Stimulated activated CD4-positive, alpha-beta T cell treated with anti-CD3 and anti-CD28 coated beads, Interleukin-4, amount 100 ng/mL, for 24 hours (primary cell): ENCODE data around the gene BTN3A1.
"Not testable (repeated sequence)": the region's sequence is repeated elsewhere in the genome, so short reads cannot be mapped to it uniquely, and the experiment has no call there.

Source experiments
- DNase-seq: peaks from one replicate; pipeline ENCODE4 v3.0.0-alpha.2; 2020

Gene BTN3A1

DNA sequence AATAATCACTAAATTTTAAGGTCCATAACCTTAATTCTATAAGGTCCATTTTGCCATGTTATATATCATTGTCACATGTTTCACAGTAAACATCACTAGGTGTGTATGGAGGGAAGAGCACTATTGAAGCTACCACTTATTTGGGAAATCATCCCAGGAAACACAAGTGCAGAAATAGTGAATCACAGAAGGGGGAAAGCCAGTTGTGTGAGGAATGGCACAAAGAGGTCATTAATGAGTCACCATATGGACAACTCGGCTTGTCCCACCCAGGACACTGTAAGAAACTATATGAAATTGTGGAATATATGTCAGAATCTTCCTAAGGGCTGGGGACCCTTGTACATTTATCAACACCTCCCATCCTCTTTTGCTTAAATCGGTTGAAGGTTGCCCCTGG lies 13.7 kb downstream of the BTN3A1 start:
- no peak for DNase-seq

DNA sequence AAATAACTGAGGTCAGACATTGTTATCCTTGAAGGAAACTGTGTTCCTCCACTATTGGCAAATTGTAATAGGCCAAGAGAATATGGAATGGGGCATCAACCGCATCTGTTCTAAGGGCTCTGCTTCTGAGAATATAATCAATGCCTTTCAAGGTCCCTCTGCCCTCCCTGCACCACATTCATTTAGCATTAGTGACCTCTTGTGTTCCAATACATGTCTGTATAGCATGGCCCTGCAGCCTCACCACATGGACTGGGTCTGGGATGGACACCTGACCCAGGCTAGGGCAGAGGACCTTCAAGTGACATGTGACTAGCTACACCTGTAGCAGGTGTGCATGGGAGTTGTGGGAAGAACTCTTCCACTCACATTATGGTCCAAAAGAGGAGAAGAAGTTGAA lies 14.2 kb downstream of the BTN3A1 start:
- DNase-seq = no peak

- not testable (repeated sequence) for DNase-seq
Observed at GRCh38 chr6:26418077-26418476, 16.0 kb downstream of the BTN3A1 start.

- DNase-seq = not testable (repeated sequence)
Observed at GRCh38 chr6:26418795-26419194, 16.7 kb downstream of the BTN3A1 start.

DNA sequence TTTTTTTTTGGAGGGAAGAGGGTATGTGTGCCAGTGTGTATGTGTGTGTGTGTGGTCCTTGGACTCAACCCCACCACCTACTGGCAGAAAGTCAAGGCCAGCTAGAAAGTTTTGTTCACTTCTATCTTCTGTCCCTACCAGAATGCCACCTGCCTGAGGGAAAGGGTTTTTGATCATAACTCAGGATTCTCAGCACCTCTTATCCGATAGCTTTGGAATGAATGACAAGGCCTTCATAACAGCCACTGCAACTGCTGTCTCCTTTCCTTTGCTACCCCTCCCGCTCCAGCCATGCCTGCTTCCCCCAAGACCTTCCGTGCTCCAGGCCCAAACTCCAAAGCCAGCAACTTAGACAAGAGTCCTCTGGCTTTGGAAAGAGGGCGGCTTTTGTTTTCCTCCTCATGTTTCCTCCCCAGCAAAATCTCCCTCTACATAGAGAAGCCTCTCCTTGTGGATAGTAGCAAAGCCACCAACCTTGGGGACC lies 18.7 kb downstream of the BTN3A1 start:
- DNase-seq = peak; percentile 23

GRCh38 chr6:26421259-26422144 lies 19.4 kb downstream of the BTN3A1 start:
- DNase-seq = peak; percentile 56

- no peak for DNase-seq
Observed at GRCh38 chr6:26422329-26422728, 20.3 kb downstream of the BTN3A1 start.

DNA sequence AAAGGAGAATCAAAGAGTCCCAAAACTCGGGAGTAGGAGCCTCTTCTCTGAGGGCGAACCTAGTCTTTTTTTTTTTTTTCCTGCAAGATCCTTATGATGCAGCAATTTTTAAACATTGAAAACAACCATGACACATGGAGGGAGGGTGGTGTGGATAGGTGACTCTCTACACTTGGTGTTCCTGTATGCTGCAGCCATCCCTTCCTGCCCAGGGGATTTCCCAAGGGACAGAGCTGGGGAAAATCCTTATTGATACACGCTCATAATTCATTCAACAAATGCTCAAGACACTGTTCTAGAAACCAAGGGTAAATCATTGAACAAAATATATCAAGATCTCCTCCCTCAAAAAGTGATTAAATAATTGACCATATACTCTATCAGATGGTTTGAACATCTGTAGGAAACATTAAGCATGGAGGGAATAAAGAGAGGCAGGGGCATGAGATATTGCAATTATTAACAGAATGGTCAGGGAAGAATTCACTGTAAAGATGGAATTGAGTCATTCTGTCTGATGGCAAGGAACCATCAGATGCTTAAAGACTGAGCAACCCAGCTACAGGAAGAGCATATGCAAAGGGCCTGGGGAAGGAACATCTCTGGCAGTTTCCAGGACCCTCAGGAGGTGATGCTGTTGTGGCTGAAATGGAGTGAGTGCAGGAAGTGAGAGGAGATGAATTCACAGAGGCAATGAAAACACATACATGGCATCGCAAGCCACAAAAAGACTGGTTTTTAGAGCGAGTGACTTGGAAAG lies 24.8 kb downstream of the BTN3A1 start:
- no peak for DNase-seq

GRCh38 chr6:26427451-26427809 lies 25.4 kb downstream of the BTN3A1 start:
- no peak for DNase-seq

GRCh38 chr6:26428206-26428605 lies 26.1 kb downstream of the BTN3A1 start:
- no peak for DNase-seq

- DNase-seq = no peak
Observed at GRCh38 chr6:26430787-26431186, 28.7 kb downstream of the BTN3A1 start.

- DNase-seq = no peak
Observed at GRCh38 chr6:26431258-26432172, 29.4 kb downstream of the BTN3A1 start.

- no peak for DNase-seq
Observed at GRCh38 chr6:26432627-26433201, 30.6 kb downstream of the BTN3A1 start.

DNA sequence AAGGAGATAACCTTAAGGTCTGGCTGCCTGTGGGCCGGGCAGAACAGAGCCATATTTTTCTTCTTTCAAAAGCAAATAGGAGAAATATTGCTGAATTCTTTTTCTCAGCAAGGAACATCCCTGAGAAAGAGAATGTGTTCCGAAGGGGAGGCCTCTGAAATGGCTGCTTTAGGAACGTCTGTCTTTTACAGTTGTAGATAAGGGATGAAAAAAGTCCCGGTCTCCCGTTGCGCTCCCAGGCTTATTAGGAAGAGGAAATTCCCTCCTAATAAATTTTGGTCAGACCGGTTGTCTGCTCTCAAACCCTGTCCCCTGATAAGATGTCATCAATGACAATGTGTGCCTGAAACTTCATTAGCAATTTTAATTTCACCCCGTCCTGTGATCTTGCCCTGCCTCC lies 31.6 kb downstream of the BTN3A1 start:
- DNase-seq = not testable (repeated sequence)

DNA sequence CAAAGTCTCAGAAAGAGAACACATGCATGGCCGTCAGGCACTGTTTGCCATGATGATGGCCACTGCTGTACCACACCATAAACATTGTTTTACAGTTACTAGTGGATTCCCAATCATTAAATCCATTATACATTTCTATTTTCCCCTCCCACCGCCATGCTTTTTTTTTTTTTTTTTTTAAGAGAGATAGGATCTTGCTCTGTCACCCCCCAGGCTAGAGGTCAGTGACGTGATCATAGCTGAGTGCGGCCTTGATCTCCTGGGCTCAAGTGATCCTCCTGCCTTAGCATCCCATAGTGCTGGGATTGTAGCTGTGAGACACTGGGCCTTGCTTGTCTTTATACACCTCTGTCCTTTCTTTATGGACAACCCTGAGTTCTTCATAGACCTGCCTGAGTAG lies 33.9 kb downstream of the BTN3A1 start:
- DNase-seq = no peak

- DNase-seq = no peak
Observed at GRCh38 chr6:26437550-26437949, 35.5 kb downstream of the BTN3A1 start.

- no peak for DNase-seq
Observed at GRCh38 chr6:26438000-26438399, 35.9 kb downstream of the BTN3A1 start.

DNA sequence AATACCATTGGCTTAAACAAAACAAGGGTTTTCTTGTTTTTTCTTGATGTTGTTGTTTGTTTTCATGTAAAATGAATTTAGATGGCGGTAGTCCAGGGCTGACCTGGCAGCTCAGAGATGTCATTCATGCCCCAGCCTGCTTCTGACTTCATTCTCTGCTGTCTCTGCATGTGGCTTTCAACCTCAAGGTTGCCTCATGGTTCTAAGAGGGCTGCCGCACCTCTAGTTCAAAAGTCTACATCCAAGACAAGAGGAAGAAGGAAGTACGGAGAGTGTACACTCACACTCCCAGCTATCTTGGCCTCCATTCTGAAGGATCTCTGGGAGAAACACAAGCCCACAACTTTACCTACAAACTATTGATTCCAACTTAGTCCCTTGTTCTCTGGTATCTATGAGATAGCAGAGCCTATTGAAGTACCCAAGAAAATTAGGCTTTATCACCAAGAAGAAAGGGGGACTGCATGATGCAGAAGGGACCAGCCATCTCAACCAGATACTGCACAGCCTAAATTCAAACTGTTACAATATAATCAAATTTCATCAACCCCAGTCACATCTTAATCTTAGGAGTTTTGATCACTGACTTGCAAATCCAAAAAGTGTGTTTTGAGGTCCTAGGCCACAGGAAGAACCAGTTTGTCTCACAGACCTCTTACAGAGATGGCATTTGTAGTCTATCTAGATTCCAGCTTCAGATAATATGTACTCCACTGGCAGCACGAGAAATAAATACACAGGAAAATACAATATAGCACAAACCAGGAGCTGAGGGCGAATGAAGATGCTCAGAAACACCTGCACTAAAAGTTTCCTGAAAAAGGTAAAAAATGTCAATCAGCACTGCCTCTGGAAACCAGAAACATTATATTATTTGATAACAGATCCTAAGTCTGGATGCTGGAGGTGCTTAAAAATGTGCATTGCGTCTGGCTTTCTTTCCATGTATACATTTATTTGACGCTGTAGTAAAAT lies 37.4 kb downstream of the BTN3A1 start:
- no peak for DNase-seq

DNA sequence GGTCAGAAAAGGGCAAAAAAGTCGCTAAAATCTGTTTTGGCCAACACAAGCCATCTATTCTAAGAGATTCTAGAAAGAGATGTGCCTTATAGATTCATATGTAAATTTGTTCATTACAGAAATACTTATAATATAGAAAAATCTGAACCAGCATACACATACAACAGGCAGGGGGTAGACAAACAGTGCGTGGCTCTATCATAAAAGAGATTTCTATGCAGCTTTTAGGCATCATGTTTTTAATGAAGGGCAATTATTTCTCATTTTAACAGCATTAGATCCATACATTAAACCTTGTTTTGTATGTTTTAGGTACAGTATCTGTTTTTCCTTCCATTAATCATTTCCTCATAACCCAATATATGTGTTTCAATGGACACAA lies 38.9 kb downstream of the BTN3A1 start:
- DNase-seq = no peak

GRCh38 chr6:26441977-26442376 lies 39.9 kb downstream of the BTN3A1 start:
- no peak for DNase-seq

DNA sequence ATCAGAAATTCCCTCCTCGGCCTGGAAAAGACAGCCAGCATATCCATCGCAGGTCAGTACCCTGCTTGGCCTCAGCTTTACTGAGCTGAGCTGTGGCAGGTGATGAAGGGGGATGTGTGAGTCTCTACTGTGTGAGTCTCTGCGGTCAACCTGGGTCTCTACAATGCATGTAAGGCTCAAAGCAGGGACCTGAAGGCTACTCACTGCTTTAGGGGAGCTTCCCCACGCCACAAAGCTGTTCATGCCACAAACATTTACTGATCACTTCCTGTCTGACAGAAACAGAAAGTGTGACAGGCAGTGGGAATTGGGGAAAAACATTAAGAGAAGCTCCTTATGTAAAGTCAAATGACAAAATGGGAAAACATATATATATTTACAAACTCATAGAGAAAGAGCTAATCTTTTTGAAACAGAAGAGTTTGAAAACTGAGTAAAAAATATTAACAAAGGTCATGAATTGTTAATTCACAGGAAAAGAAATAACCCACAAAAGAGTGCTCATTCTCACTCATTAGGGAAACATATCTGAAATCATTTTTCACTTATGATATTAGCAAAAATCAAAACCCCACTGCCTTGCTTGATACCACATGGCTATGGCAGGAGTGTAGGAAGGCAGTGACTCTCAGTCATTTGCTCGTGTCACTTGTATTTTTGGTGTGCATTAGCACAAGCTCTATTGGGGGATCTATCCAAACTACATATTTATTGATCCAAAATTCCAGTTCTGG lies 44.0 kb downstream of the BTN3A1 start:
- peak; percentile 57 for DNase-seq
